Activated naive CD4-positive, alpha-beta T cell treated with anti-CD3 and anti-CD28 coated beads for 36 hours (primary cell): Measurements from ENCODE around the gene RELB. TPM values are rescaled to one million over a fixed set of nuclear protein-coding genes. Genes with fewer than 3 reads are reported as not detected.

Source experiments
- CTCF ChIA-PET: fragments of 350-600 bp; sonication (Branson Sonifier 250); formaldehyde crosslinking; loops from one replicate; lab custom pipeline; 2021; ENCODE audit warnings: antibody characterized with exemption; lab: Charles Lee
- DNase-seq: peaks from one replicate; pipeline ENCODE4 v3.0.0-alpha.2; 2020
- H3K27ac Mint-ChIP-seq: one replicate; pipeline ENCODE4 v1.8.0; 2021; ENCODE audit warnings: mild to moderate bottlenecking, mixed read lengths
- H3K27me3 Mint-ChIP-seq: one replicate; pipeline ENCODE4 v1.8.0; 2021; ENCODE audit warnings: low read depth, mixed read lengths
- H3K36me3 Mint-ChIP-seq: one replicate; pipeline ENCODE4 v1.8.0; 2021; ENCODE audit warnings: low read depth, mixed read lengths
- H3K4me1 Mint-ChIP-seq: one replicate; pipeline ENCODE4 v1.8.0; 2021; ENCODE audit warnings: low read depth, mixed read lengths
- H3K4me3 Mint-ChIP-seq: one replicate; pipeline ENCODE4 v1.8.0; 2021; ENCODE audit warnings: mild to moderate bottlenecking, moderate library complexity, mixed read lengths
- H3K9me3 Mint-ChIP-seq: one replicate; pipeline ENCODE4 v1.8.0; 2021; ENCODE audit warnings: mixed read lengths
- intact Hi-C: fragments of 100-400 bp; cut with micrococcal nuclease; formaldehyde crosslinking; loops from one replicate; pipeline ENCODE4 v1.15.1; 2023
- total RNA-seq, 2 experiments: library from RNA; stranded (reverse); gene quantifications; one replicate each; pipeline ENCODE4 v1.2.3, GENCODE V29; 2021

RELB gene
- 10 to 100 TPM; 55.4 to 57.3 TPM for total RNA-seq

DNA sequence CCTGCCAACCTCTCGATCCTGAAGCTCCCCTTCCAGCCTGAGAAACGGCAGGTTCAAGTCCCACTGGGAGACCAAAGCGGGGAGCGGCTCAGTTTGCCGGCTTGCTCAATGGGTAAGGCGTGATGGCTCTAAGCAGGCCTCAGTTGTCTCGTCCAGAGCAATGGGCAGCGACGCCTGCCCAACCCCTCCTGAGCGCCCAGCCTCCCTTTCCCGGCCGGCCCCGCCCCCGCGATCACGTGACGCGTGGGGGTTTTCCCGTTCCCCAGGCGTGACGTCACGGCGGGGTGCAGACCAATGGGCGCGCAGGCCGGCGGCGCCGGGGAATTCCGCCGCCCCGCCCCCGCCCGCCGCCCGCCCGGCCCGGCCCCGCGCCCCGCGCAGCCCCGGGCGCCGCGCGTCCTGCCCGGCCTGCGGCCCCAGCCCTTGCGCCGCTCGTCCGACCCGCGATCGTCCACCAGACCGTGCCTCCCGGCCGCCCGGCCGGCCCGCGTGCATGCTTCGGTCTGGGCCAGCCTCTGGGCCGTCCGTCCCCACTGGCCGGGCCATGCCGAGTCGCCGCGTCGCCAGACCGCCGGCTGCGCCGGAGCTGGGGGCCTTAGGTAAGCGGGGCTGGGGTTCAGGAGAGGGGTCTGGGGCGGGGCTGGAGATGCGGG lies at the start of gene RELB:
Gene RELB, plus strand, starts transcription at position 378 of the 653 bp plus-strand sequence. Its CDS starts 116 bp downstream, at position 494.
- Mint-ChIP-seq H3K4me3 (peak within 1 kb of the TSS; percentile 95), H3K27ac (peak within 1 kb of the TSS; percentile 98), H3K4me1 (peaks cover 17% of the 10 kb centered on the region), H3K36me3 (peaks cover 14% of the 10 kb centered on the region), H3K27me3 (no peaks in the 10 kb centered on the region), H3K9me3 (no peaks in the 10 kb centered on the region)
- DNase-seq: peak; percentile 95
- CTCF ChIA-PET: interaction anchor here (0.6 to 1.7 kb wide), 3 partner anchors 12 to 177 kb away, joined by 3 to 8 read pairs (median 3); partner anchors contain the start of genes BLOC1S3 and TRAPPC6A
- intact Hi-C loops: loop anchor here (1.0 to 5.0 kb wide), 6 partner anchors 46 to 581 kb away; partner anchors contain the start of genes BLOC1S3, CLPTM1, GEMIN7 and OPA3

GRCh38 chr19:44954278-44954648 lies 47.0 kb upstream of the RELB start:
- no peaks in the 10 kb centered on the region for H3K36me3 Mint-ChIP-seq
- CTCF ChIA-PET: interaction anchor here (0.7 to 3.9 kb wide), 4 partner anchors 43 to 231 kb away, joined by 3 to 18 read pairs (median 3); no protein-coding TSS in a partner anchor
- no peaks in the 10 kb centered on the region for H3K9me3 Mint-ChIP-seq
- intact Hi-C loops: loop anchor here (2.0 to 5.0 kb wide), 2 partner anchors 107 to 152 kb away; partner anchors contain the start of gene NECTIN2
- DNase-seq: no peak
- H3K4me1 Mint-ChIP-seq: peaks cover 40% of the 10 kb centered on the region
- no peaks in the 10 kb centered on the region for H3K27me3 Mint-ChIP-seq
- H3K27ac Mint-ChIP-seq: peak overlapping the region; percentile 98
- peak overlapping the region; percentile 98 for H3K4me3 Mint-ChIP-seq

GRCh38 chr19:44954649-44955504 lies 46.4 kb upstream of the RELB start, which contains the start of gene CLPTM1:
Gene CLPTM1 (plus strand): TSS chr19:44955380. CDS start chr19:44955396, 16 bp downstream.
- DNase-seq: peak; percentile 98
- CTCF ChIA-PET: interaction anchor here (0.6 to 3.9 kb wide), 4 partner anchors 8 to 232 kb away, joined by 3 to 18 read pairs (median 3); no protein-coding TSS in a partner anchor
- intact Hi-C loops: loop anchor here (1.0 to 5.0 kb wide), 7 partner anchors 46 to 223 kb away; partner anchors contain the start of genes BLOC1S3, NECTIN2, RELB and TRAPPC6A
- H3K9me3 Mint-ChIP-seq: no peaks in the 10 kb centered on the region
- peaks cover 47% of the 10 kb centered on the region for H3K4me1 Mint-ChIP-seq
- peak within 1 kb of the TSS; percentile 98 for H3K27ac Mint-ChIP-seq
- H3K4me3 Mint-ChIP-seq: peak within 1 kb of the TSS; percentile 98
- H3K27me3 Mint-ChIP-seq: no peaks in the 10 kb centered on the region
- H3K36me3 Mint-ChIP-seq: no peaks in the 10 kb centered on the region

DNA sequence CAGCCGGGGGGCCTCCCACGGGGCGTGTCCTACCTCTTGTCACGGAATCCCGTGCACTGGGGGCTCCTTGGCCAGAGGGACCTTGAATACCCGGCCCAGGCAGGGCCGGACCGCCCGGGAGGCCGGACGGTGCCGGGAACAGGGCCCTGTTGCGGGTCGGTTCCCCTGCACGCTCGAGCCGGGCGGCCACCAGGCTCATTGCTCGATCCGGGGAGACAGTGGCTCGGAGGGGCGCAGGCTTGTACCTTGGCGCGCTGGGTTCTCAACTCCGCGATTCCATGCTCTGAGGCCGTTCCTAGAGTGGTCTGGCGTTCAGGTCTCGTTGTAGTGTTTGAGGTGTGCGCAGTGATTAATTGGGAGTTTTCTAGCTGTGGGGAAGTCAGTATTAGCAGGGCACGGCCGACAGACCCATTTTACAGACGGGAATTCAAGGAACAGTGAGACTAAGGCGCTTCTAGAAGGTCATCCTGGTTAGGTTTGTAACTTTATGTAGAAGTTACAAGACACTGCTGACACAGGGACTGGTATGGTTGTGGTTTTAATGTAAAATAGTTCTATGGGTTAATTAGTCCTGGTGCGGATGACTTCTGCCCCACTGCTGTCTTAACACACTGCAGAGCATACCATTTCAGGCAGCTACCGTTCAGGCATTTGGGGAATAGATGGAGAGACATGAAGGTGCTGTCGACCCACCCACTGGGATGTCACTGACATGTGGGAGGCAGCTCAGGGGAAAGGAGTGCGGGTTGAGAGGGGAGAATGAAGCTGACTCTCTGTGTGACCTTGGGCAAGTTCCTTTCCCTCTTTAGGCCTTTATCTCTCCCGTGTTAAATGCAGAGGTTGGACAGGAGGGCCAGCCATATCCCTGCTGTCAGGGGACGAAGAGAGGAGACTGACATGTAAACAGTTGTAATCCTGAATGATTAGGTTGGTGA lies 45.5 kb upstream of the RELB start:
- DNase-seq: peak; percentile 13
- Mint-ChIP-seq H3K27me3 (no peaks in the 10 kb centered on the region), H3K27ac (peak overlapping the region; percentile 78), H3K4me1 (peaks cover 54% of the 10 kb centered on the region), H3K36me3 (no peaks in the 10 kb centered on the region), H3K4me3 (peak overlapping the region; percentile 98), H3K9me3 (no peaks in the 10 kb centered on the region)
- CTCF ChIA-PET: interaction anchor here (0.6 kb wide), 1 partner anchor 383 kb away, joined by 3 read pairs; no protein-coding TSS in a partner anchor
- intact Hi-C loops: loop anchor here (1.0 to 2.0 kb wide), 6 partner anchors 46 to 223 kb away; partner anchors contain the start of genes BLOC1S3, NECTIN2, RELB and TRAPPC6A

DNA sequence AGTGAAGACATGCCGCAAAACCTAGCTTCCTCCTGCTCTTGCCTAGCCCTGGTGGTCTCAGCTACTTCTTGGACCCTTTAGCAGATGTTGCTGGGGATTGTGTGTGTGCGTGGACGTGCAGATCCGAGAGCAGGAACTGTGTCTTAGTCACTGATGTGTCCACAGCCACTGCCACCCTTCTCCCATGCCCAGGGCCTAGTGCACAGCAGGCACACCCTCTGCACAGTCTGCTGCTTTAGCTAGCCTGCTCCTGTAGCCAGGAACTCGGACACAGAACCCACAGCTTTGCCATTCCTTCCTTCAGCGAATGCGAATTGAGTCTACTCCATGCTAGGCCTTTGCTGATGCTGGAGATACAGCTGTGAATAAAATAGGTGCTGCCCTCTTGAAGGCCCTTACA lies 43.7 kb upstream of the RELB start:
- no peak overlapping the region for H3K4me3 Mint-ChIP-seq
- no peak for DNase-seq
- peaks cover 53% of the 10 kb centered on the region for H3K4me1 Mint-ChIP-seq
- H3K9me3 Mint-ChIP-seq: no peaks in the 10 kb centered on the region
- CTCF ChIA-PET: no interaction called here
- intact Hi-C loops: no loop called here
- H3K36me3 Mint-ChIP-seq: peaks cover 12% of the 10 kb centered on the region
- H3K27me3 Mint-ChIP-seq: no peaks in the 10 kb centered on the region
- H3K27ac Mint-ChIP-seq: peak overlapping the region; percentile 61

- intact Hi-C loops: no loop called here
- CTCF ChIA-PET: interaction anchor here (0.7 kb wide), 1 partner anchor 445 kb away, joined by 3 read pairs; no protein-coding TSS in a partner anchor
These were observed 43.2 kb upstream of the RELB start for GRCh38 chr19:44958090-44958489.

GRCh38 chr19:44959691-44960090 lies 41.6 kb upstream of the RELB start:
- CTCF ChIA-PET: interaction anchor here (1.0 kb wide), 1 partner anchor 8 kb away, joined by 6 read pairs; no protein-coding TSS in a partner anchor
- peaks cover 44% of the 10 kb centered on the region for H3K4me1 Mint-ChIP-seq
- H3K9me3 Mint-ChIP-seq: no peaks in the 10 kb centered on the region
- peak overlapping the region; percentile 34 for H3K27ac Mint-ChIP-seq
- no peak overlapping the region for H3K4me3 Mint-ChIP-seq
- intact Hi-C loops: no loop called here
- H3K36me3 Mint-ChIP-seq: peaks cover 17% of the 10 kb centered on the region
- no peaks in the 10 kb centered on the region for H3K27me3 Mint-ChIP-seq
- no peak for DNase-seq

More at GRCh38 chr19:44958090-44958489, 43.2 kb upstream of the RELB start:
- no peak overlapping the region for H3K4me3 Mint-ChIP-seq
- no peak for DNase-seq
- peaks cover 14% of the 10 kb centered on the region for H3K36me3 Mint-ChIP-seq
- H3K27me3 Mint-ChIP-seq: no peaks in the 10 kb centered on the region
- H3K4me1 Mint-ChIP-seq: peaks cover 53% of the 10 kb centered on the region
- no peaks in the 10 kb centered on the region for H3K9me3 Mint-ChIP-seq
- H3K27ac Mint-ChIP-seq: peak overlapping the region; percentile 61

- CTCF ChIA-PET: no interaction called here
- H3K4me1 Mint-ChIP-seq: peaks cover 39% of the 10 kb centered on the region
- H3K36me3 Mint-ChIP-seq: peaks cover 18% of the 10 kb centered on the region
These were observed 40.1 kb upstream of the RELB start for GRCh38 chr19:44960906-44961728.

DNA sequence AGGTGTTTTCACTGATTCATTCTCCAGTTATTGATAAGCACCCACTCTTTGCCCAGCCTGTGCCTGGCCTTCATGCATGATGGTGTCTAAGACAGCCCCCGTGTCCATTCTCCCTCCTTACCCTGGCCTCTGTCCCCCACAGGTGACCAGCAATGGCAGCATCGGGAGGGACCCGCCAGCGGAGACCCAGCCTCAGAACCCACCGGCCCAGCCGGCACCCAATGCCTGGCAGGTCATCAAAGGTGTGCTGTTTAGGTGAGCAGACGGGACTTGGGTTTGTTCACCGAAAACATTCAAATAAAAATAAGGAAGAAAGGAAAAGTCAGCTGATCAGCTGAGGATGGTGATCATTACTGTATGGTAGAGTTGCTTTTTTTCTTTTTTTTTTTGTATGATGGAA lies 39.4 kb upstream of the RELB start:
- peaks cover 18% of the 10 kb centered on the region for H3K36me3 Mint-ChIP-seq
- CTCF ChIA-PET: interaction anchor here (1.0 kb wide), 1 partner anchor 177 kb away, joined by 4 read pairs; no protein-coding TSS in a partner anchor
- DNase-seq: no peak
- intact Hi-C loops: no loop called here
- H3K27me3 Mint-ChIP-seq: no peaks in the 10 kb centered on the region
- H3K9me3 Mint-ChIP-seq: no peaks in the 10 kb centered on the region
- H3K4me1 Mint-ChIP-seq: peaks cover 32% of the 10 kb centered on the region
- no peak overlapping the region for H3K4me3 Mint-ChIP-seq
- H3K27ac Mint-ChIP-seq: peak overlapping the region; percentile 24

More at GRCh38 chr19:44960906-44961728, 40.1 kb upstream of the RELB start:
- H3K27ac Mint-ChIP-seq: peak overlapping the region; percentile 12
- DNase-seq: no peak
- H3K9me3 Mint-ChIP-seq: no peaks in the 10 kb centered on the region
- H3K4me3 Mint-ChIP-seq: no peak overlapping the region
- H3K27me3 Mint-ChIP-seq: no peaks in the 10 kb centered on the region
- intact Hi-C loops: no loop called here

DNA sequence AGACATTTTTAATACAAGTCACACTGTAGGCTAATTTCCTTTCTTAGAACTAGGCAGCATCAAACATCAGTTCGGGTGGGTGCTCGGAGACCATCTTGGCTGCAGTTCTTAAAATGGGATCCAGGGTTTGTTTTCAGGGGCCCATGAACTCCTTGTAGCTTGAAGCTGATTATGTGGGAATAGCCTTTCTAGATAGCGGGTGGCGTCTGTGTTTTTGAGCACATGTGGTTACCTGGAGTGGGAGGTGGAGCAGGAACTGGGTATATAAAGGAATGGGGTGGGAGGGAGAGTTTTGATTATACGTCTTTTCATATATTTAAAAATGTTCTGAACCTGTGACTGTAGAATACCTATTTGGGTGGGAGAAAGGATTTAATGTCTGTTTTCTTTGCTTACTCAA lies 33.1 kb upstream of the RELB start:
- CTCF ChIA-PET: interaction anchor here (0.6 kb wide), 1 partner anchor 45 kb away, joined by 3 read pairs; no protein-coding TSS in a partner anchor
- Mint-ChIP-seq H3K27me3 (no peaks in the 10 kb centered on the region), H3K9me3 (no peaks in the 10 kb centered on the region), H3K36me3 (peaks cover 7% of the 10 kb centered on the region), H3K4me1 (no peaks in the 10 kb centered on the region), H3K4me3 (no peak overlapping the region), H3K27ac (no peak overlapping the region)
- DNase-seq: no peak
- intact Hi-C loops: no loop called here
